SK-N-MC (cell line): Measurements from ENCODE around the gene KIF16B.

ENCODE experiments used
- FOXP2 ChIP-seq: optimal IDR thresholded peaks from 2 replicates; pipeline ENCODE3; 2011; ENCODE audit warnings: mild to moderate bottlenecking, moderate library complexity; ENCODE audit not compliant: insufficient read depth; ENCODE audit errors: extremely low read length, control extremely low read depth
- POLR2AphosphoS5 ChIP-seq: IDR thresholded peaks from 2 replicates; pipeline ENCODE4 v1.6.1; 2012; ENCODE audit warnings: mild to moderate bottlenecking, low read depth, low read length, borderline replicate concordance

GRCh38 chr20:16257021-16257420 lies 316.2 kb downstream of the KIF16B start:
- no peak for TF ChIP-seq FOXP2
- no peak for TF ChIP-seq POLR2AphosphoS5
